Non-pigmented ciliary epithelial cell (primary cell): ENCODE results near the gene RPS24.

Experiments
- DNase-seq: peaks from one replicate; pipeline ENCODE4 v3.0.0-alpha.2; 2010; ENCODE audit warnings: low read depth

RPS24 gene

GRCh38 chr10:78028438-78029268 is 5.0 kb upstream of the RPS24 start:
- DNase-seq = no peak

GRCh38 chr10:78029269-78030226 is 4.1 kb upstream of the RPS24 start, which contains the start of gene POLR3A:
Gene POLR3A, minus strand, starts transcription at chr10:78029515. Its CDS starts 108 bp downstream, at chr10:78029407.
- peak; percentile 90 for DNase-seq

- no peak for DNase-seq
Measured at GRCh38 chr10:78033387-78033636, 351 bp upstream of the RPS24 start.

- DNase-seq = no peak
Measured at GRCh38 chr10:78035025-78035424, 1.4 kb downstream of the RPS24 start.

GRCh38 chr10:78035437-78035836 is 1.8 kb downstream of the RPS24 start:
- no peak for DNase-seq

GRCh38 chr10:78035933-78036583 is 2.4 kb downstream of the RPS24 start:
- no peak for DNase-seq

- DNase-seq = no peak
Measured at GRCh38 chr10:78038105-78038504, 4.4 kb downstream of the RPS24 start.

GRCh38 chr10:78038791-78039547 is 5.3 kb downstream of the RPS24 start:
- no peak for DNase-seq

- DNase-seq = no peak
Measured at GRCh38 chr10:78039743-78040142, 6.1 kb downstream of the RPS24 start.

- no peak for DNase-seq
Measured at GRCh38 chr10:78041170-78042057, 7.8 kb downstream of the RPS24 start.

GRCh38 chr10:78042058-78042751 is 8.5 kb downstream of the RPS24 start:
- DNase-seq = no peak

GRCh38 chr10:78042752-78043104 is 9.1 kb downstream of the RPS24 start:
- DNase-seq = no peak

GRCh38 chr10:78044179-78044578 is 10.5 kb downstream of the RPS24 start:
- no peak for DNase-seq

- DNase-seq = no peak
Measured at GRCh38 chr10:78044699-78045098, 11.0 kb downstream of the RPS24 start.

GRCh38 chr10:78045237-78045636 is 11.6 kb downstream of the RPS24 start:
- no peak for DNase-seq

GRCh38 chr10:78045856-78046255 is 12.2 kb downstream of the RPS24 start:
- DNase-seq = no peak

GRCh38 chr10:78046711-78047269 is 13.1 kb downstream of the RPS24 start:
- DNase-seq = no peak

- DNase-seq = peak; percentile 55
Measured at GRCh38 chr10:78047314-78047891, 13.7 kb downstream of the RPS24 start.

- no peak for DNase-seq
Measured at GRCh38 chr10:78049851-78050250, 16.2 kb downstream of the RPS24 start.
